ENCODE measurements around the gene CELA2A.
"Not testable (repeated sequence)": the region's sequence is repeated elsewhere in the genome, so short reads cannot be mapped to it uniquely, and the experiment has no call there.

Gene CELA2A

DNA sequence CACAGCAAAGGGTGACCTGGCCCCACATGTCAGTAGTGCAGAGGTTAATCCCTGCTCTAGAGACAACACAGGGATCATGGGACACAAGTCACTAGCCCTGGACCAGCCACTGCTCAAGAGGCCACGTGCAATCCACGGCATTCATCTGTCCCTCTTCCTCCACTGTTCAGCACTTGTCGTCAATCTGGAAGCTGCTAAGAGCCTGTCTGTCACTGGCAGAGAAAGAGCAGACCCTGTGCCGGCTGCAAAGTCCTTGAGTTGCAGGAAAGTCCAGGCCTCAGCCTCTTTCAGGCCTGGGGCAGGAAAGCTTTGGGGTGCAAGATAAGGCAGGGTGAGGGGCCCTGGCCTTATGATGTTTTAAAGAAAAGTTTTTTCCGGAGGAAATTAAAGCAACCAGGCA is 36.1 kb downstream of the CELA2A start:
- in situ Hi-C loops (cut with MboI; ENCODE audit: low sequenced_read_pairs) = no loop called here

GRCh38 chr1:15493869-15494390 is 37.4 kb downstream of the CELA2A start:
- in situ Hi-C loops (cut with MboI; ENCODE audit: low sequenced_read_pairs) = no loop called here

DNA sequence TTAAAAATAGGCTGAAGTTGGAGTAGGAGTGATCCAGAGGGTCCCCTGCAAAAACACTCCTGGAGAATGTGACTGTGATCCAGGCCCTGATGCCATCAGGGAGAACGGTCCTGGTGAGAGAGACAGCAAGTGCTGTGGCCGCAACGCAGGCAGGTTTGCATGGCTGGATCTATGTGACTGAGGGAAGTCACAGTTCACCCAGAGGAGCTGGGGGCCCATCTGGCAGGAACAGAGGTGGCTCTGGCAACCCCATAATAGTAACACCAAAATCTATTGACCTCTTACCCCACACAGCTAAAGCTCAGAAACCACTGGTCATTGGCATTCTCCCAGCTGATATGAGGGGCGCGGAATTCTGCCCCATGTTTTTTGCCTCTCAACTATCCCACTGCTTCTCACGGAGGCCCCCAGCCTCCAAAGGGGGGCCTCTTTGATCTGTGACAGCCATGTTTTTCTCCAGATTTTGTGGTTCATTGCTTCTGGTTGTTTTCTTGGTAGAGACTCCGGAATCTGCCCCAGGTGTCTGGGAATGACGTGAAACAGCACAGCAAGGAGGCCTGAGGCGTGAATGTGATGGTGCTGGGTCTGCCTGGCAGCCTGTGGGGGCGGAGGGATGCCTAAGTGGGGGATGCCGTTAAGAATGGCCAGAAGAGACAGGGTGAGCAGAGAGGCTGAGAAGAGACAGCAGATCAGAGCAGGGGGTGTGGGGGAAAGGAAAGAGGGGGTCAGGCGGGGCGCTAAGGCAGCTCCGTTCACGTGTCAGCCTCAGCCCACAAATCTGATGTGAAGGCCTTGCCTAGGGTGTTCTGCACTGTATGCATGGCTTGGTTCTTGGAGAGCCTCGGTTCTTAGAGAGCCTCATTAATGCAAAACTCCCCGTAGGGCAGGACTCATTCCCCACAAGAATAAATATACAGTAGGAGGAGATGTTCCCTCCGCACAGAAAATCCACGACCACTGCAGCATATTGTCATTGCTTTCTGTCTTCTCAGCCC is 43.9 kb downstream of the CELA2A start:
- in situ Hi-C loops (cut with MboI; ENCODE audit: low sequenced_read_pairs) = no loop called here

GRCh38 chr1:15501208-15502032 is 44.9 kb downstream of the CELA2A start:
- in situ Hi-C loops (cut with MboI; ENCODE audit: low sequenced_read_pairs) = no loop called here

- in situ Hi-C loops (cut with MboI; ENCODE audit: low sequenced_read_pairs) = no loop called here
Observed at GRCh38 chr1:15504436-15504835, 47.9 kb downstream of the CELA2A start.

DNA sequence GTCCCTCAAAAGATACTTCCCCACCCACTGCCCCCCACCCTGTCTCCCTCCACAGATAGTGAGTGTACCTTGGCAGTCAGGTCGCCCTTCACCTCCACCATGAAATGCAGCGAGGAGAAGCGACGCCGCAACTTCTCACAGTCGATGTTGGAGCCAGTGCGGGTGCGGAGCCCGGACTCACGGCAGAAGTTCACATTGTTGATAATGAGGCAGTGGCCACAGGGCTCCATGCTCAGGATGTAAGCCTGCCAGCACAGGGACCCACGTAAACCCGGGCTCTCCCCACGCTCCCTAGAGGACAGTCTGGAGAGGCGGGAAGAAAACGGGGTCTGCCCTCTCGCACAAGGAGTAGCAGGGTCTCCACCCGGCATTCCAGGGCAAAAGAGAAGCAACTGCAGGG is 50.3 kb downstream of the CELA2A start:
- in situ Hi-C loops (cut with MboI; ENCODE audit: low sequenced_read_pairs) = no loop called here

DNA sequence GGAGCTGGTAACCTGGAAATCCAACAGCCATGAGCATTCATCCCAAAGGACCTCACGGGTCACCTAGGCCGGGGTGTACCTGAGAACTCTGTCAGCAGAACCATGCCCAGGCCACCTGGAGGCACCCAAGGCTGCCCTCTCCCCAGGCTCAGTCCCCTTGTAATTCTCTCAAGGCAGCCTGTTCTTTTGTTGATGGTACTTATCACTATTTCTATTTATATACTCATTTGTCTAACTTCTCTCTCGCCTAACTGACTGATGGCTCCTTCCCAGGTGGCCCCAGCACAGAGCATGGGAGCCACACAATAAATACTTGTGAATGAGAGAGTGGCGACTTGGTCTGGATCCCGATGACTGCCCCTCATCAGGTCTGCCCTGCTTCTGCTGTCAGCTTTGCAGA is 50.7 kb downstream of the CELA2A start:
- in situ Hi-C loops (cut with MboI; ENCODE audit: low sequenced_read_pairs) = no loop called here

DNA sequence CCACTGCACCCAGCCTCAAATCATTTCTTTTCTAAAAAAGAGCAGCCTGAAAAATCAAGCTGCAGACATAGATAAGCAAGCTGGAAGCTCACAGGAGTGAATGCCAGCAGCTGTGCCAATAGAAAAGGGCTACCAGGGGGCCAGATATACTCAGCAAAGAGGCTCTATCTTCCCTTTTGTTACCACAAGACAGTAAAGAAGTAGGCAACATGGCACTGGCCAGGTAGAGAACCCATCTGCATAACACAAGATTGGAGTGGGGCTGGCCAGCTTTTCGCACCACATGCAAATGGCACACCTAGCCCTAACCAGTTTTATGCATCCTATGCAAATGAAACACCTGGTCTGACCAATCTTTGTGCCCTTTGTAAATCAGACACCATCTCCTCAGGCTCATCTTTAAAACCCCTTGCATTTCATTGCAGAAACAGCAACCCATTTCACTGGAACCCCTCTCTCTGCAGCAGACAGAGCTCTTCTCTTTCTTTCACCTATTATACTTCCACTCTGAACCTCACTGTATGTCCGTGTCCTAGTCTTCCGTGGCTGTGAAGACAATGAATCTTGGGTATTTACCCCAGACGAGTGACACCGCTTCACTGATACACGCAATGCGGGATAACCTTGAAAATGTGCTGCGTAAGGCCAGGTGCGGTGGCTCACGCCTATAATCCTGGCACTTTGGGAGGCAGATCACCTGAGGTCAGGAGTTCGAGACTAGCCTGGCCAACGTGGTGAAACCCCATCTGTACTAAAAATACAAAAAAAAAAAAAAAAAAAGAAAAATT is 52.4 kb downstream of the CELA2A start:
- in situ Hi-C loops (cut with MboI; ENCODE audit: low sequenced_read_pairs) = no loop called here

- in situ Hi-C loops (cut with MboI; ENCODE audit: low sequenced_read_pairs) = no loop called here
Observed at GRCh38 chr1:15509586-15509985, 53.1 kb downstream of the CELA2A start.

DNA sequence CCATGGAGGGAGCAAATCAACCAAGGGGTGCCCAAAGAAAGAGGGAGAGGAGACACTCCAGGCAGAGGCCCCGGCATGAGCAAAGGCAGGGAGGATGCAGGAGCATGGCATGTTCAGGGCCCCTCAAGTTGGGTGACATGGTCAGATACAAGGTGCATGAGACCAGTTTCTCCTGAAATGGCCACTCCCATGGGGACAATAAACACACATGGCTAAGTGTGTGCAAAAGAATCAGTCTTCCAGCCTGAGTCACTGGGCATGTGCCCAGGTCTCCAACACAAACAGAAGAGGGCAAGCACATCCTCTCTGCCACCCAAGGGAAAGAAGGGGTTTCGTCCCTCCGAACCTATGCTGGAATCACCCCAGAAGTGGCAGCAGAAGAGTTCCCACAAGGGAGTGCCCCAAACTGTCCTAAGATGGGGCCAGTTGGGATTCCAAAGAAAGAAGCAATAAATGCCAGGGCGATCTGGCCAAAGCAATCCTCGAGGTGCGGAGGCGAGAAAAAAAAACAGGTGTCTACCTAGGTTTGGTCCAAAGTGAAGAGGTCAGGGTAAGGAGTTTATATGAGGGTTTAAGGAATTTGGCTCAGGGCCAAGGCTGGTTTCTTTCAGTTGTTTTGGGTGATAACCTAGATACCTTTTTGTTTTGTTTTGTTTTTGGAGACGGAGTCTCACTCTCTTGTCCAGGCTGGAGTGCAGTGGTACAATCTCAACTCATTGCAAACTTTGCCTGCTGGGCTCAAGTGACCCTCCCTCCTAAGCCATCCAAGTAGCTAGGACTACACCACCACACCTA is 54.3 kb downstream of the CELA2A start:
- in situ Hi-C loops (cut with MboI; ENCODE audit: low sequenced_read_pairs) = no loop called here

DNA sequence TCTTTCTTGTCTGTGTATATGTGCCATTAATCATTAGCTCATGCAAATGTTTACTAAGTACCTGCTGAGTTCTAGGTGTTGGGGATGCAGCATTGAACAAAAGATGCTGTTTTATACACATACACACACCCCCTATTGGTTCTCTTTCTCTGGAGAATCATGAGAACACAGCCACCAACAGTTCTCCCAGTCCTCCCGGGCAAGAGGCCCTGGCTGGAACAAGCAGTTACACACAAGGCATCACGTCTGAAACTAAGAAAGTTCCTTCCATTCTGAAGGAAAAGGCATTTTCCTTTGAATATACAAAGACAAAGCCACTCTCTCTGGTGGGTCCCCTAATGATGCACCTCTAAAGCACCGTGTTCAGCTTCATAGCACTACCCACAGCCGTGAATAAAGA is 56.7 kb downstream of the CELA2A start:
- in situ Hi-C loops (cut with MboI; ENCODE audit: low sequenced_read_pairs) = no loop called here

- in situ Hi-C loops (cut with MboI; ENCODE audit: low sequenced_read_pairs) = no loop called here
Observed at GRCh38 chr1:15513919-15514318, 57.4 kb downstream of the CELA2A start.

DNA sequence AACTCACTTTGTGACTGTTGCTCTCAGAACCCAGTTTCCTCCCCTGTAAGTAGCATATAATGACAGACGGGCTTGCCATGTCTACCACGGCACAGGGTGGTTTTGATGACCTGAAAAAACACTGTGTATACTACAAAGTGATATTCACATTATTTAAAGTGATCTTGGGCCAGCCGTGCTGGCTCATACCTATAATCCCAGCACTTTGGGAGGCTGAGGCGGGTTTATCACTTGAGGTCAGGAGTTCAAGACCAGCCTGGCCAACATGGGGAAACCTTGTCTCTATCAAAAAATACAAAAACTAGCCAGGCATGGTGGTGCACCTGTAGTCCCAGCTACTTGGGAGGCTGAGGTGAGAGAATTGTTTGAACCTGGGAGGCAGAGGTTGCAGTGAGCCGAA is 58.0 kb downstream of the CELA2A start:
- in situ Hi-C loops (cut with MboI; ENCODE audit: low sequenced_read_pairs) = not testable (repeated sequence)

GRCh38 chr1:15515022-15515663 is 58.6 kb downstream of the CELA2A start:
- in situ Hi-C loops (cut with MboI; ENCODE audit: low sequenced_read_pairs) = no loop called here

DNA sequence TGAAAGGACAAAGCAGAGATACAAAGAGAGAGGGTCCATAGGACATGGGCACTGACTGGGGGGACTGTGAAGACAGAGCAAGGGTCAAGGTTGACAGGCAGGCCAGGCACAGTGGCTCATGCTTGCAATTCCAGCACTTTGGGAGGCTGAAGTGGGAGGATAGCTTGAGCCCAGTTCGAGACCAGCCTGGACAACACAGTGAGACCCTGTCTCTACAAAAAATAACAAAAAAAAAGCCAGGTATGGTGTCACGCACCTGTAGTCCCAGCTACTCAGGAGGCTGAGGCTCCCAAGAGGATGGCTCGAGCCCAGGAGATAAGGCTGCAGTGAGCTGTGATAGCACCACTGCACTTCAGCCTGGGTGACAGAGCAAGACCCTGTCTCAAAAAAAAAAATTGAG is 63.1 kb downstream of the CELA2A start:
- in situ Hi-C loops (cut with MboI; ENCODE audit: low sequenced_read_pairs) = no loop called here

DNA sequence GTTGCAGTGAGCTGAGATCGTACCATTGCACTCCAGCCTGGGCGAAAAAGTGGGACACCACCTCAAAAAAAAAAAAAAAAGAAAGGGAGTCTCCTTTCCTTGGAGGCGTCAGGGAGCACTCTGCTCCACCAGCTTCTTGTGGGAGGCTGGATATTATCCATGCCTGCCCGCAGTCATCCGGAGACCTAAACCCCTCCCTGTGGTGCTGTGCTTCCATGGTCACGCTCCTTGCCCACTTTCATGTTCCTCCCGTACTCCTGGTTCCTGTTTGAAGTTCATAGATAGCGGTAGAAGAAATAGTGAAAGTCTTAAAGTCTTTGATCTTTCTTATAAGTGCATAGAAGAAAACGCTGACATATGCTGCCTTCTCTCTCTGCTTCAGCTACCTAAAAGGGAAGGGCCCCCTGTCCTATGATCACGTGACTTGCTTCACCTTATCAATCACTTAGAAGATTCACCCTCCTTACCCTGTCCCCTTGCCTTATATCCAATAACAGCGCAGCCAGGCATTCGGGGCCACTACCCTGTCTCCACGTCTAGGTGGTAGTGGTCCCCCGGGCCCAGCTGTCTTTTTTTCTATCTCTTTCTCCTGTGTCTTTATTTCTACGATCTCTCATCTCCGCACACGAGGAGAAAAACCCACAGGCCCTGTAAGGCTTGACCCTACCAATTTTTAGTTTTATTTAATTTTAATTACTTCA is 64.8 kb downstream of the CELA2A start:
- in situ Hi-C loops (cut with MboI; ENCODE audit: low sequenced_read_pairs) = not testable (repeated sequence)
